GM18511 (cell line): ENCODE results near the gene TREM2.

ENCODE experiments used
- ATAC-seq: cut with Tn5 transposase; IDR thresholded peaks from one replicate; pipeline ENCODE4 v1.9.1; 2021; ENCODE audit warnings: mild to moderate bottlenecking, moderate library complexity; ENCODE audit not compliant: unreplicated experiment

Gene TREM2

GRCh38 chr6:41184761-41185160 is 21.8 kb upstream of the TREM2 start:
- ATAC-seq, result no peak

- ATAC-seq, result peak; percentile 72
Observed at GRCh38 chr6:41182069-41183034, 19.4 kb upstream of the TREM2 start.

- ATAC-seq, result no peak
Observed at GRCh38 chr6:41181566-41181965, 18.6 kb upstream of the TREM2 start.

GRCh38 chr6:41179163-41179562 is 16.2 kb upstream of the TREM2 start:
- ATAC-seq, result no peak

GRCh38 chr6:41177695-41178094 is 14.8 kb upstream of the TREM2 start:
- no peak for ATAC-seq

GRCh38 chr6:41177287-41177686 is 14.4 kb upstream of the TREM2 start:
- no peak for ATAC-seq

- ATAC-seq, result no peak
Observed at GRCh38 chr6:41176189-41176588, 13.3 kb upstream of the TREM2 start.

- no peak for ATAC-seq
Observed at GRCh38 chr6:41175084-41175483, 12.2 kb upstream of the TREM2 start.

GRCh38 chr6:41174610-41175009 is 11.7 kb upstream of the TREM2 start:
- no peak for ATAC-seq

- ATAC-seq, result no peak
Observed at GRCh38 chr6:41171908-41172307, 9.0 kb upstream of the TREM2 start.

- no peak for ATAC-seq
Observed at GRCh38 chr6:41170547-41171160, 7.7 kb upstream of the TREM2 start.

- no peak for ATAC-seq
Observed at GRCh38 chr6:41167173-41167963, 4.5 kb upstream of the TREM2 start.

- ATAC-seq, result no peak
Observed at GRCh38 chr6:41164551-41165120, 1.7 kb upstream of the TREM2 start.

- no peak for ATAC-seq
Observed at GRCh38 chr6:41163419-41163717, 452 bp upstream of the TREM2 start.

- no peak for ATAC-seq
Observed at GRCh38 chr6:41161851-41162552, 914 bp downstream of the TREM2 start.

GRCh38 chr6:41161380-41161779 is 1.5 kb downstream of the TREM2 start:
- no peak for ATAC-seq

- no peak for ATAC-seq
Observed at GRCh38 chr6:41160933-41161332, 2.0 kb downstream of the TREM2 start.

GRCh38 chr6:41159415-41160082 is 3.4 kb downstream of the TREM2 start:
- no peak for ATAC-seq

GRCh38 chr6:41157323-41157722 is 5.6 kb downstream of the TREM2 start:
- no peak for ATAC-seq

GRCh38 chr6:41156771-41157170 is 6.1 kb downstream of the TREM2 start:
- ATAC-seq, result no peak
